ENCODE results near the gene MYRFL.

DNA sequence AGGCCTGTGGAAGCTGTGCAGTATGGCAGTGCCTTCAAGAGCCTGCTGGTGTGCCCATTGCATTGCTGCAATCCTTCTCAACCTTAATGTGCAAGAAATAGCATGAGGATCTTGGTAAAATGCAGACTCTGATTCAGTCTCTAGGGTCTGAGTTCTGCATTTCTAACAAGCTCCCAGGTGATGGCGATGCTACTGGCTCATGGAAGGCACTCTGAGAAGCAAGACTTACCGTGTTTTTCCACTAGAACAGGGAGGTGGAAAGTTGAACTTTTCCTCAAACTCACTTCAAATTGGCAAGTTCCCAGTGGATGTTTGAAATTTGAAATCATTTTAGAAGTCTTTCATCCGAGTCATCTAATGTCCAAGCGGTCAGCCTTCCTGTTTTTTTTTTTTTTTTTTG, 55.5 kb downstream of the MYRFL start:
- TF ChIP-seq, protein P1, sequence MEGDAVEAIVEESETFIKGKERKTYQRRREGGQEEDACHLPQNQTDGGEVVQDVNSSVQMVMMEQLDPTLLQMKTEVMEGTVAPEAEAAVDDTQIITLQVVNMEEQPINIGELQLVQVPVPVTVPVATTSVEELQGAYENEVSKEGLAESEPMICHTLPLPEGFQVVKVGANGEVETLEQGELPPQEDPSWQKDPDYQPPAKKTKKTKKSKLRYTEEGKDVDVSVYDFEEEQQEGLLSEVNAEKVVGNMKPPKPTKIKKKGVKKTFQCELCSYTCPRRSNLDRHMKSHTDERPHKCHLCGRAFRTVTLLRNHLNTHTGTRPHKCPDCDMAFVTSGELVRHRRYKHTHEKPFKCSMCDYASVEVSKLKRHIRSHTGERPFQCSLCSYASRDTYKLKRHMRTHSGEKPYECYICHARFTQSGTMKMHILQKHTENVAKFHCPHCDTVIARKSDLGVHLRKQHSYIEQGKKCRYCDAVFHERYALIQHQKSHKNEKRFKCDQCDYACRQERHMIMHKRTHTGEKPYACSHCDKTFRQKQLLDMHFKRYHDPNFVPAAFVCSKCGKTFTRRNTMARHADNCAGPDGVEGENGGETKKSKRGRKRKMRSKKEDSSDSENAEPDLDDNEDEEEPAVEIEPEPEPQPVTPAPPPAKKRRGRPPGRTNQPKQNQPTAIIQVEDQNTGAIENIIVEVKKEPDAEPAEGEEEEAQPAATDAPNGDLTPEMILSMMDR (IDR thresholded peaks at IDR 0.05), result no peak
- TF ChIP-seq POLR2A (IDR thresholded peaks at IDR 0.05), result no peak
